Gastrocnemius medialis (tissue), 4 donors: ENCODE measurements around the gene GALP.

Experiments
- CTCF ChIP-seq, 5 experiments: fragments of 450-650 bp in 3 of 5; fragments of 200-600 bp in 2 of 5; sonication (generic) in 2 of 5; IDR thresholded peaks in 4 of 5; conservative IDR thresholded peaks in 1 of 5; 1 replicate in 4 of 5; 2 replicates in 1 of 5; pipeline ENCODE4 v1.5.1; 2016 to 2019; ENCODE audit warnings: antibody characterized with exemption in 5 of 5, mild to moderate bottlenecking in 3 of 5, moderate library complexity in 3 of 5
- POLR2A ChIP-seq, 2 donors: fragments of 450-650 bp; IDR thresholded peaks; one replicate each; pipeline ENCODE4 v1.6.1; 2017; ENCODE audit warnings: antibody characterized with exemption in 2 of 2, mild to moderate bottlenecking in 2 of 2, moderate library complexity in 2 of 2

DNA sequence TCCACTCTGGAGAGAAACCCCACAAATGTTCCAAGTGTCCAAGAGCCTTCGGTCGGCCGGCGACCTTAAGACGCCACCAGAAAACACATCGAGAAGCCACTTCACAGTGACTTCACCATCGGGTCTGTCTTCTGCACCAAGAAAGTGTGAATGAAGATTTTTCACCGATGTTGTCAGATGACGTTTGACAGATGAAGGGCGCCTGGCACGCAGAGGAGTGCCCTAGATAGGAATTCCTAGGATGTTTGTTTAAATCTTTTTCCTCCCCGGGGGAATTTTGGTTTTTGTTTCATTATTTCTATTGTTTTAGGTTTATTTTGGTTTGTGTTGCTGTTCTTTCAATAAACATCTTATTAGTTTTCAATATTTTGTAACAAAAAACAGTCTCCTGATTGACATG is 33.3 kb downstream of the GALP start:
- TF ChIP-seq CTCF (IDR thresholded peaks at IDR 0.05 in 4 of 5, conservative IDR thresholded peaks at IDR 0.05 in 1 of 5) (no peak), POLR2A (IDR thresholded peaks at IDR 0.05) (no peak)
